ENCODE results near the gene SAMD5. TPM values are rescaled to one million over a fixed set of nuclear protein-coding genes. Genes with fewer than 3 reads are reported as not detected.

The SAMD5 gene
- total and polyA plus RNA-seq, 2 of the 8 experiments (the other 6 are each of a cell fraction or from before 2014, with no cell fraction given) = 0.02 to 0.04 TPM

GRCh38 chr6:147531321-147531720, 22.8 kb downstream of the SAMD5 start:
- Histone ChIP-seq H4K8ac (ENCODE audit: extremely low read depth, insufficient read depth, low read length) (no peak overlapping the region), H2BK12ac (ENCODE audit: low read depth, low read length) (no peak overlapping the region), H3K23ac (ENCODE audit: insufficient read length) (no peak overlapping the region), H3K27me3 (replicated peaks in 1 of 4; ENCODE audit: control insufficient read depth in 3 of 4, extremely low read depth in 1 of 4, insufficient read depth in 3 of 4, low read length in 3 of 4) (no peaks in the 10 kb centered on the region), H2AK5ac (ENCODE audit: low read depth, low read length) (no peak overlapping the region), H3K4ac (replicated peaks; ENCODE audit: insufficient read length, low read depth, low read length) (no peak overlapping the region), H3K27ac (ENCODE audit: low read depth, low read length) (no peak overlapping the region), H3K9ac (replicated peaks in 1 of 4; ENCODE audit: extremely low read depth in 1 of 4, low read depth in 3 of 4, low read length in 3 of 4) (no peak overlapping the region), H3K14ac (ENCODE audit: insufficient read length) (no peak overlapping the region), H3K4me2 (ENCODE audit: insufficient read depth in 1 of 2, low read depth in 2 of 2, low read length in 2 of 2) (no peak overlapping the region), H3K36me3 (ENCODE audit: control insufficient read depth in 2 of 4, insufficient read depth in 4 of 4, low read length in 3 of 4) (no peaks in the 10 kb centered on the region), H3K18ac (ENCODE audit: extremely low read depth, low read length) (no peak overlapping the region), H4K5ac (ENCODE audit: insufficient read length, low read depth, low read length) (no peak overlapping the region), H2BK15ac (ENCODE audit: low read length) (no peak overlapping the region), H3K79me2 (ENCODE audit: control insufficient read depth in 1 of 2, insufficient read depth in 2 of 2, low read length in 2 of 2) (no peaks in the 10 kb centered on the region), H2BK5ac (ENCODE audit: low read depth, low read length) (no peak overlapping the region), H4K91ac (replicated peaks; ENCODE audit: insufficient read length, low read length) (no peak overlapping the region), H3K56ac (replicated peaks; ENCODE audit: insufficient read length, low read depth, low read length) (no peak overlapping the region), H2BK20ac (ENCODE audit: low read length) (no peak overlapping the region), H3K4me1 (replicated peaks in 1 of 4; ENCODE audit: control insufficient read depth in 3 of 4, insufficient read depth in 4 of 4, low read length in 3 of 4) (peaks cover 0 to 5% (median 0%) of the 10 kb centered on the region in 4 experiments; a peak in 1 of 7 replicates), H3K23me2 (ENCODE audit: low read depth, low read length) (no peaks in the 10 kb centered on the region), H2BK120ac (replicated peaks; ENCODE audit: low read depth, low read length) (no peak overlapping the region), H2AFZ (ENCODE audit: low read length) (no peak overlapping the region), H3K79me1 (ENCODE audit: low read depth, low read length) (no peaks in the 10 kb centered on the region), H4K20me1 (replicated peaks in 1 of 2; ENCODE audit: control insufficient read depth in 1 of 2, insufficient read depth in 2 of 2, low read length in 2 of 2) (no peaks in the 10 kb centered on the region), H3K9me3 (ENCODE audit: insufficient read depth in 2 of 2, low read depth in 1 of 2, low read length in 1 of 2) (no peaks in the 10 kb centered on the region; a peak in 1 of 4 replicates), H3K4me3 (ENCODE audit: extremely low read depth in 1 of 4, insufficient read depth in 2 of 4, low read depth in 3 of 4, low read length in 4 of 4) (no peak overlapping the region)
- DNase-seq (ENCODE audit: low read depth in 1 of 2, low spot score in 2 of 2) (no peak), FAIRE-seq (no peak)
- POLR2A ChIA-PET (ENCODE audit: partially characterized antibody) = no interaction called here
- no peak for TF ChIP-seq KDM5A (IDR thresholded peaks at IDR 0.05; ENCODE audit: low read length)
- TF ChIP-seq CHD2 (IDR thresholded peaks at IDR 0.05; ENCODE audit: low read length) = no peak
- no peak for TF ChIP-seq RXRA (IDR thresholded peaks at IDR 0.05; ENCODE audit: insufficient read depth, low read depth, low read length)
- no peak for TF ChIP-seq CEBPB (IDR thresholded peaks at IDR 0.05; ENCODE audit: low read depth, low read length)
- no peak for TF ChIP-seq HDAC6 (IDR thresholded peaks at IDR 0.05; ENCODE audit: low read depth, low read length)
- no peak for TF ChIP-seq GABPA (IDR thresholded peaks at IDR 0.05; ENCODE audit: borderline replicate concordance, insufficient read depth, low read length)
- no peak for TF ChIP-seq SRF (IDR thresholded peaks at IDR 0.05; ENCODE audit: low read depth, low read length)
- TF ChIP-seq TCF12 (IDR thresholded peaks at IDR 0.05; ENCODE audit: low read depth, low read length) = no peak
- no peak for TF ChIP-seq JUN (IDR thresholded peaks at IDR 0.05; ENCODE audit: low read depth, low read length)
- TF ChIP-seq RAD21 (IDR thresholded peaks at IDR 0.05 in 1 of 2, conservative IDR thresholded peaks at IDR 0.05 in 1 of 2; ENCODE audit: low read depth in 2 of 2, low read length in 2 of 2) = no peak
- no peak for TF ChIP-seq CTBP2 (IDR thresholded peaks at IDR 0.05; ENCODE audit: borderline replicate concordance, insufficient read depth, insufficient read length, low read length)
- TF ChIP-seq CHD1 (IDR thresholded peaks at IDR 0.05; ENCODE audit: low read depth, low read length) = no peak
- no peak for TF ChIP-seq JUND (IDR thresholded peaks at IDR 0.05; ENCODE audit: low read length)
- CTCF ChIA-PET (ENCODE audit: partially characterized antibody) = no interaction called here
- 85% methylated on average over 2 of the region's 2 CpGs; no CpG with 5 or more reads in 1 of the 2 experiments for WGBS, 2 experiments (ENCODE audit: extremely low coverage in 1 of 2, insufficient coverage in 1 of 2, insufficient read length in 1 of 2, insufficient replicate concordance in 2 of 2, low coverage in 1 of 2, low lambda C conversion rate in 2 of 2, missing lambda C conversion rate in 1 of 2)

Measured in H1 (cell line).